ENCODE results near the gene IL1RAPL2. TPM values are rescaled to one million over a fixed set of nuclear protein-coding genes. Genes with fewer than 3 reads are reported as not detected.

IL1RAPL2 gene
- total RNA-seq, 4 donors from 2014 or later, result not detected

- H3K36me3 ChIP-seq, result no peaks in the 10 kb centered on the region
- no peak overlapping the region for H3K4me3 ChIP-seq
- H3K4me1 ChIP-seq, result no peaks in the 10 kb centered on the region
- ATAC-seq (no peak), DNase-seq (no peak)
- TF ChIP-seq CTCF (IDR thresholded peaks at IDR 0.05 in 4 of 5, conservative IDR thresholded peaks at IDR 0.05 in 1 of 5) (no peak), POLR2A (IDR thresholded peaks at IDR 0.05) (no peak)
- no peaks in the 10 kb centered on the region for H3K9me3 ChIP-seq
- H3K27me3 ChIP-seq, result peaks cover 0 to 4% (median 0%) of the 10 kb centered on the region in 3 donors
- no peak overlapping the region for H3K27ac ChIP-seq
- intact Hi-C loops (cut with DNase I; ENCODE audit: low total_unique reads), result no loop called here
- in situ Hi-C loops (cut with MboI; ENCODE audit: low sequenced_read_pairs in 4 of 4), result no loop called here
Observed at GRCh38 chrX:105263171-105263570, 697.2 kb downstream of the IL1RAPL2 start.

GRCh38 chrX:105263801-105264200, 697.8 kb downstream of the IL1RAPL2 start:
- peaks cover 0 to 4% (median 0%) of the 10 kb centered on the region in 3 donors for H3K27me3 ChIP-seq
- no peaks in the 10 kb centered on the region for H3K36me3 ChIP-seq
- H3K9me3 ChIP-seq, result no peaks in the 10 kb centered on the region
- TF ChIP-seq POLR2A (IDR thresholded peaks at IDR 0.05), result no peak
- TF ChIP-seq CTCF (IDR thresholded peaks at IDR 0.05 in 4 of 5, conservative IDR thresholded peaks at IDR 0.05 in 1 of 5), result no peak
- intact Hi-C loops (cut with DNase I; ENCODE audit: low total_unique reads), result no loop called here
- no peak for ATAC-seq
- in situ Hi-C loops (cut with MboI; ENCODE audit: low sequenced_read_pairs in 4 of 4), result no loop called here
- no peak for DNase-seq
- H3K4me1 ChIP-seq, result no peaks in the 10 kb centered on the region
- H3K4me3 ChIP-seq, result no peak overlapping the region
- H3K27ac ChIP-seq, result no peak overlapping the region

- H3K4me3 ChIP-seq, result no peak overlapping the region
- H3K9me3 ChIP-seq, result no peaks in the 10 kb centered on the region
- TF ChIP-seq POLR2A (IDR thresholded peaks at IDR 0.05) (no peak), CTCF (IDR thresholded peaks at IDR 0.05 in 4 of 5, conservative IDR thresholded peaks at IDR 0.05 in 1 of 5) (no peak)
- H3K27me3 ChIP-seq, result peaks cover 0 to 4% (median 0%) of the 10 kb centered on the region in 3 donors
- no peaks in the 10 kb centered on the region for H3K36me3 ChIP-seq
- intact Hi-C loops (cut with DNase I; ENCODE audit: low total_unique reads) (no loop called here), in situ Hi-C loops (cut with MboI; ENCODE audit: low sequenced_read_pairs in 4 of 4) (no loop called here)
- no peaks in the 10 kb centered on the region for H3K4me1 ChIP-seq
- ATAC-seq, result no peak
- DNase-seq, result no peak
- no peak overlapping the region for H3K27ac ChIP-seq
Observed at GRCh38 chrX:105265093-105265492, 699.1 kb downstream of the IL1RAPL2 start.

- Histone ChIP-seq H3K36me3 (no peaks in the 10 kb centered on the region), H3K9me3 (no peaks in the 10 kb centered on the region), H3K27me3 (peaks cover 0 to 4% (median 0%) of the 10 kb centered on the region in 3 donors), H3K4me3 (no peak overlapping the region), H3K27ac (no peak overlapping the region), H3K4me1 (no peaks in the 10 kb centered on the region)
- TF ChIP-seq POLR2A (IDR thresholded peaks at IDR 0.05) (no peak), CTCF (IDR thresholded peaks at IDR 0.05 in 4 of 5, conservative IDR thresholded peaks at IDR 0.05 in 1 of 5) (no peak)
- intact Hi-C loops (cut with DNase I; ENCODE audit: low total_unique reads), result no loop called here
- in situ Hi-C loops (cut with MboI; ENCODE audit: low sequenced_read_pairs in 4 of 4), result no loop called here
- no peak for DNase-seq
- ATAC-seq, result no peak
Observed at GRCh38 chrX:105266456-105266855, 700.5 kb downstream of the IL1RAPL2 start.

GRCh38 chrX:105267167-105267566, 701.2 kb downstream of the IL1RAPL2 start:
- Histone ChIP-seq H3K4me3 (no peak overlapping the region), H3K27ac (no peak overlapping the region), H3K36me3 (no peaks in the 10 kb centered on the region), H3K9me3 (no peaks in the 10 kb centered on the region), H3K27me3 (peaks cover 0 to 4% (median 0%) of the 10 kb centered on the region in 3 donors), H3K4me1 (no peaks in the 10 kb centered on the region)
- no peak for TF ChIP-seq POLR2A (IDR thresholded peaks at IDR 0.05)
- no peak for TF ChIP-seq CTCF (IDR thresholded peaks at IDR 0.05 in 4 of 5, conservative IDR thresholded peaks at IDR 0.05 in 1 of 5)
- intact Hi-C loops (cut with DNase I; ENCODE audit: low total_unique reads) (no loop called here), in situ Hi-C loops (cut with MboI; ENCODE audit: low sequenced_read_pairs in 4 of 4) (no loop called here)
- ATAC-seq, result no peak
- DNase-seq, result no peak
